Colonic mucosa (tissue), 4 donors: Measurements from ENCODE around the gene FMNL2. TPM values are rescaled to one million over a fixed set of nuclear protein-coding genes. Genes with fewer than 3 reads are reported as not detected.
A peak's percentile ranks its signal among the peaks of the same experiment; 100 is the strongest.

ENCODE experiments used
- DNase-seq: peaks from one replicate; pipeline ENCODE4 v3.0.0-alpha.2; 2020
- H3K27ac ChIP-seq: fragments of 200-600 bp; one replicate; pipeline ENCODE4 v1.8.0; 2021
- H3K27me3 ChIP-seq: fragments of 200-600 bp; one replicate; pipeline ENCODE4 v1.8.0; 2021
- H3K36me3 ChIP-seq: fragments of 200-600 bp; one replicate; pipeline ENCODE4 v1.8.0; 2021
- H3K4me1 ChIP-seq: fragments of 200-600 bp; one replicate; pipeline ENCODE4 v1.8.0; 2021; ENCODE audit warnings: mild to moderate bottlenecking
- H3K4me3 ChIP-seq: fragments of 200-600 bp; one replicate; pipeline ENCODE4 v1.8.0; 2021
- H3K9ac ChIP-seq, 2 donors: one replicate each; pipeline ENCODE4 v1.7.0; 2013; ENCODE audit warnings: control low read depth in 2 of 2, low read depth in 2 of 2, low read length in 2 of 2
- H3K9me3 ChIP-seq: fragments of 200-600 bp; one replicate; pipeline ENCODE4 v1.8.0; 2021
- CTCF ChIP-seq: fragments of 200-600 bp; IDR thresholded peaks from one replicate; pipeline ENCODE4 v1.8.0; 2022; ENCODE audit warnings: antibody characterized with exemption, mild to moderate bottlenecking
- intact Hi-C: fragments of 100-400 bp; cut with DNase I; formaldehyde crosslinking; loops from one replicate; pipeline ENCODE4 v1.14.1; 2022
- total RNA-seq, 2 donors: library from RNA; stranded (reverse); fragmentation: NEBNext Ultra II Directional in 1 of 2; extraction: Animal tissue kit (Norgen Biotek cat#: 25700) in 1 of 2; gene quantifications; one replicate each; pipeline ENCODE4 v1.2.1, GENCODE V29; 2021
- donor health status: healthy.
- donor health status: DM: no; HTN: no; CAD: no.
- donor health status: DM: no; HTN: no; CAD: no.

Gene FMNL2
- total RNA-seq, 2 donors from 2014 or later: 10.6 to 17.5 TPM

- no peak for TF ChIP-seq CTCF
- no peak for DNase-seq
- no peaks in the 10 kb centered on the region for H3K27me3 ChIP-seq
- H3K4me1 ChIP-seq: peaks cover 4% of the 10 kb centered on the region
- H3K9me3 ChIP-seq: no peaks in the 10 kb centered on the region
- no peaks in the 10 kb centered on the region for H3K36me3 ChIP-seq
- peak overlapping the region; percentile 6 for H3K4me3 ChIP-seq
- H3K27ac ChIP-seq: peak overlapping the region; percentile 60
- H3K9ac ChIP-seq: peak overlapping the region in 1 of 2 donors; percentile 65
- intact Hi-C loops: no loop called here
Observed at GRCh38 chr2:152480821-152481399, 145.9 kb downstream of the FMNL2 start.

DNA sequence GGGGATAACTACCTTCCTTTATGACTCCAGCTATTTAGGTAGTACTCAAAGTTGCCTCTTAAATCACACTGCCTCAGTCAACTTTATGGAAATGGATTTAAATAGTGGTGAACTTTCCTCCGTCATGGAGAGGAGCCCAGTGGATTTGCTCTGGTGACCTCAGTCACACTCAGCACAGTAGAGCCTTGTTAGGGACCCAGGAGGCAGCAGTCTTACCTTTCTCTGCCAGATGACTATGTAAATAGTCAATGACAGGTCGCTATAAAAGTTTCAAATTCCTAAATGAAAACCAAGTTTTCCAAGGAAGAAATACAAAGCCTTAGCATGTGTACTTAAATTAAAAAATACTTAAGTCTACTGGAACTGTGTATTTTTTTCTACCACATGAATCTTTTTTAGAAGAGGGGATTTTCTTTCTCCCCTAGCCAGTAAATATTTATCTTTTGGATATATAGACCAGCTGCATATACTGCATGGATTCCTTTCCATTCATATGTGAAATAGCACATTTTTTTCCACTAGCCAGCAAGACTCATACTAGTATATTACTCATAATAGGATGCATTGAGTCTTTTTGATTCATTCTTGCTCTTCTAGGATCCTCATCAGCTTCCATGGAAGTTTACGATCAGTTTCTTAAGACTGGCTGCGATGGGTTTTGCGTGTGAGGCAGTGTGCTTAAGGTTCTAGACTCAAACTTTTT lies 147.1 kb downstream of the FMNL2 start:
- no peak for TF ChIP-seq CTCF
- Histone ChIP-seq H3K4me3 (no peak overlapping the region), H3K4me1 (peaks cover 4% of the 10 kb centered on the region), H3K36me3 (no peaks in the 10 kb centered on the region), H3K9ac (peak overlapping the region in 1 of 2 donors; percentile 65), H3K27ac (peak overlapping the region; percentile 60), H3K9me3 (no peaks in the 10 kb centered on the region), H3K27me3 (no peaks in the 10 kb centered on the region)
- DNase-seq: peak; percentile 52
- intact Hi-C loops: no loop called here

GRCh38 chr2:152483276-152484063 lies 148.5 kb downstream of the FMNL2 start:
- DNase-seq: no peak
- H3K4me1 ChIP-seq: peaks cover 4% of the 10 kb centered on the region
- intact Hi-C loops: no loop called here
- no peaks in the 10 kb centered on the region for H3K36me3 ChIP-seq
- H3K27me3 ChIP-seq: no peaks in the 10 kb centered on the region
- H3K27ac ChIP-seq: no peak overlapping the region
- H3K4me3 ChIP-seq: no peak overlapping the region
- TF ChIP-seq CTCF: no peak
- no peak overlapping the region for H3K9ac ChIP-seq
- H3K9me3 ChIP-seq: no peaks in the 10 kb centered on the region

GRCh38 chr2:152485954-152486736 lies 151.2 kb downstream of the FMNL2 start:
- Histone ChIP-seq H3K4me3 (no peak overlapping the region), H3K9ac (peak overlapping the region in 1 of 2 donors; percentile 52), H3K27ac (peak overlapping the region; percentile 85), H3K9me3 (no peaks in the 10 kb centered on the region), H3K27me3 (no peaks in the 10 kb centered on the region), H3K36me3 (no peaks in the 10 kb centered on the region), H3K4me1 (peaks cover 4% of the 10 kb centered on the region)
- no peak for TF ChIP-seq CTCF
- intact Hi-C loops: no loop called here
- DNase-seq: peak; percentile 58

DNA sequence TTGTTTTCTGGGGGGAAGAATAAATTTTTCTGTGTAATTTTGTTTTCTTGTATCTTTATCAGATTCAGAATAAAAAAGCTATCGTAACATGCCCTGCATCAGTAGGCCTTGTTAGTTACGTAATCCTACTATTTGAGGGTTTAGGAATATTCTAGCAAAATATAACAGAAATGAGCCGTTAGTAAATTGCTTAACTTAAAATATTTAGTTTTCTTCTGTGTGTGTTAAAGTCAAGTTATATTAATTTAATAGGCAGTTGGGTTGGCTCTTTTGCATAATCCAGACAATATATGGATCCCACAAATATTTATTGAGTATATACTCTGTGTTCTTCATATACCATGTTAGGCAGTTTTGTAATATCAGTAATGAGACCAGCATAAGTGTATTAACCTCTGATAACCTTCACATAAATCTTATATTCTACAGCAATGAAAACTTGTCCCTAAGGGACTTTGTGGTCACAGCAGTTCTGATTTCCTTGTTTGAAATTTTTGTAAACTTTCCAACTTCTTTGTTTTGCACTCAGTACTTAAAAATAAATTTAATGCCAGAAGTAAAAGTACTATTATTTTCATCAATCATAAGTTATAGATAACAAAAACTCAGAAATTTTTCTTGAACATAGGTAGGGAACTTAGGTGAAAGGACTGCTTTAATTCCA lies 151.9 kb downstream of the FMNL2 start:
- Histone ChIP-seq H3K4me1 (peaks cover 4% of the 10 kb centered on the region), H3K27me3 (no peaks in the 10 kb centered on the region), H3K9ac (no peak overlapping the region), H3K4me3 (no peak overlapping the region), H3K9me3 (no peaks in the 10 kb centered on the region), H3K36me3 (no peaks in the 10 kb centered on the region), H3K27ac (peak overlapping the region; percentile 85)
- no peak for DNase-seq
- no peak for TF ChIP-seq CTCF
- intact Hi-C loops: no loop called here
